NCI-H2107 treated with DMSO at 0.1 percent for 48 hours (cell line): ENCODE data around the gene LSM14B.

ENCODE experiments used
- DNase-seq: peaks from one replicate; lab custom pipeline; 2025; ENCODE audit not compliant: unreplicated experiment; lab: John Stamatoyannopoulos, UW

Gene LSM14B

GRCh38 chr20:62162765-62163484 is 40.6 kb downstream of the LSM14B start:
- DNase-seq: no peak

GRCh38 chr20:62163485-62163865 is 41.2 kb downstream of the LSM14B start:
- no peak for DNase-seq

GRCh38 chr20:62163986-62164762 is 41.9 kb downstream of the LSM14B start:
- no peak for DNase-seq

- DNase-seq: no peak
Measured at GRCh38 chr20:62164879-62165761, 42.8 kb downstream of the LSM14B start.

GRCh38 chr20:62165762-62166399 is 43.6 kb downstream of the LSM14B start:
- no peak for DNase-seq

- DNase-seq: no peak
Measured at GRCh38 chr20:62167474-62167873, 45.2 kb downstream of the LSM14B start.

- no peak for DNase-seq
Measured at GRCh38 chr20:62168061-62168460, 45.8 kb downstream of the LSM14B start.

GRCh38 chr20:62168890-62169435 is 46.7 kb downstream of the LSM14B start:
- no peak for DNase-seq

GRCh38 chr20:62170536-62170935 is 48.3 kb downstream of the LSM14B start:
- DNase-seq: no peak

- DNase-seq: no peak
Measured at GRCh38 chr20:62171245-62171644, 49.0 kb downstream of the LSM14B start.

- no peak for DNase-seq
Measured at GRCh38 chr20:62172666-62173065, 50.4 kb downstream of the LSM14B start.

- no peak for DNase-seq
Measured at GRCh38 chr20:62174021-62174804, 51.9 kb downstream of the LSM14B start.

GRCh38 chr20:62174870-62175624 is 52.8 kb downstream of the LSM14B start:
- DNase-seq: no peak

- no peak for DNase-seq
Measured at GRCh38 chr20:62175711-62176110, 53.4 kb downstream of the LSM14B start.

GRCh38 chr20:62176866-62177265 is 54.6 kb downstream of the LSM14B start:
- no peak for DNase-seq

GRCh38 chr20:62177307-62177706 is 55.0 kb downstream of the LSM14B start:
- no peak for DNase-seq

- DNase-seq: no peak
Measured at GRCh38 chr20:62178316-62179161, 56.3 kb downstream of the LSM14B start.

GRCh38 chr20:62179162-62179504 is 56.9 kb downstream of the LSM14B start:
- DNase-seq: no peak
